SH-SY5Y (cell line): Measurements from ENCODE around the gene NKD1.

Experiments
- GATA2 ChIP-seq: IDR thresholded peaks from 2 replicates; pipeline ENCODE4 v1.6.1; 2011; ENCODE audit warnings: mild to moderate bottlenecking, low read depth, low read length
- GATA3 ChIP-seq: IDR thresholded peaks from 2 replicates; pipeline ENCODE4 v1.6.1; 2011; ENCODE audit warnings: low read depth, mild to moderate bottlenecking, low read length, moderate library complexity

DNA sequence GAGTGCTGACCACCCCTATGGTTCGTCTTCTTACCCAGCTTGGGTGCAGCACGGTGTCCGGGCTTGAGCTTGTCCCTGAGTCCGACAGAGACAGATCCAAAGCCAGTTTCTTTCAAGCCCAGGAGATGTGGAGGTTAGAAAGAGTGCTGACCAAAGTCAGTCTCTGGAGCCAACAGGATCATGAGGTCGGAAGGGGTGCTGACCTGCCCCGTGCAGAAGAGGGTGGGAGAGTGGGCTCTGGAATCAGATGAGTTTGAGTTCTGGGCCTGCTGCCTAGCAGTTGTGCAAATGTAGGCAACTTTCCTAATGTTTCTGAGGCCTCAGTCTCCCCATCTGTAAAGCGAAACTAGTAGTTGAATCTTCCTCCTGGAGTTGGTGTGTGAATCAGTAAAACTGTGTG is 24.5 kb downstream of the NKD1 start:
- no peak for TF ChIP-seq GATA2
- no peak for TF ChIP-seq GATA3
